ENCODE results near the gene MUC7. TPM values are rescaled to one million over a fixed set of nuclear protein-coding genes. Genes with fewer than 3 reads are reported as not detected.

The MUC7 gene
- total RNA-seq, 2 donors from 2014 or later = not detected

DNA sequence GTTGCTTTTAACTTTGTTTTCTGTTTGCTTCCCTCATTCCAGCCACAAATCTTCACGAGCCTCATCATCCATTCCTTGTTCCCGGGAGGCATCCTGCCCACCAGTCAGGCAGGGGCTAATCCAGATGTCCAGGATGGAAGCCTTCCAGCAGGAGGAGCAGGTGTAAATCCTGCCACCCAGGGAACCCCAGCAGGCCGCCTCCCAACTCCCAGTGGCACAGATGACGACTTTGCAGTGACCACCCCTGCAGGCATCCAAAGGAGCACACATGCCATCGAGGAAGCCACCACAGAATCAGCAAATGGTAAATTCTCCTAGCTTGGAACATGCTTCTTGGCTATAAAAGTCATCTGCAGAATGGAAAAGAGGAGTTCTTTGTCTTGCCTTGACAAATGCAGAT lies 59.0 kb downstream of the MUC7 start:
- H3K4me3 ChIP-seq = no peak overlapping the region
- DNase-seq (ENCODE audit: low spot score) = no peak
- no peaks in the 10 kb centered on the region for H3K9me3 ChIP-seq
- TF ChIP-seq, protein P1, sequence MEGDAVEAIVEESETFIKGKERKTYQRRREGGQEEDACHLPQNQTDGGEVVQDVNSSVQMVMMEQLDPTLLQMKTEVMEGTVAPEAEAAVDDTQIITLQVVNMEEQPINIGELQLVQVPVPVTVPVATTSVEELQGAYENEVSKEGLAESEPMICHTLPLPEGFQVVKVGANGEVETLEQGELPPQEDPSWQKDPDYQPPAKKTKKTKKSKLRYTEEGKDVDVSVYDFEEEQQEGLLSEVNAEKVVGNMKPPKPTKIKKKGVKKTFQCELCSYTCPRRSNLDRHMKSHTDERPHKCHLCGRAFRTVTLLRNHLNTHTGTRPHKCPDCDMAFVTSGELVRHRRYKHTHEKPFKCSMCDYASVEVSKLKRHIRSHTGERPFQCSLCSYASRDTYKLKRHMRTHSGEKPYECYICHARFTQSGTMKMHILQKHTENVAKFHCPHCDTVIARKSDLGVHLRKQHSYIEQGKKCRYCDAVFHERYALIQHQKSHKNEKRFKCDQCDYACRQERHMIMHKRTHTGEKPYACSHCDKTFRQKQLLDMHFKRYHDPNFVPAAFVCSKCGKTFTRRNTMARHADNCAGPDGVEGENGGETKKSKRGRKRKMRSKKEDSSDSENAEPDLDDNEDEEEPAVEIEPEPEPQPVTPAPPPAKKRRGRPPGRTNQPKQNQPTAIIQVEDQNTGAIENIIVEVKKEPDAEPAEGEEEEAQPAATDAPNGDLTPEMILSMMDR (IDR thresholded peaks at IDR 0.05) = no peak
- H3K4me1 ChIP-seq (ENCODE audit: control insufficient read depth in 1 of 2, low read depth in 2 of 2) = no peaks in the 10 kb centered on the region
- ATAC-seq (ENCODE audit: insufficient number of reproducible peaks, low FRiP score, low read depth) = no peak
- H3K27ac ChIP-seq = no peak overlapping the region
- no peaks in the 10 kb centered on the region for H3K27me3 ChIP-seq (replicated peaks; ENCODE audit: insufficient read depth)
- H3K36me3 ChIP-seq = no peaks in the 10 kb centered on the region

DNA sequence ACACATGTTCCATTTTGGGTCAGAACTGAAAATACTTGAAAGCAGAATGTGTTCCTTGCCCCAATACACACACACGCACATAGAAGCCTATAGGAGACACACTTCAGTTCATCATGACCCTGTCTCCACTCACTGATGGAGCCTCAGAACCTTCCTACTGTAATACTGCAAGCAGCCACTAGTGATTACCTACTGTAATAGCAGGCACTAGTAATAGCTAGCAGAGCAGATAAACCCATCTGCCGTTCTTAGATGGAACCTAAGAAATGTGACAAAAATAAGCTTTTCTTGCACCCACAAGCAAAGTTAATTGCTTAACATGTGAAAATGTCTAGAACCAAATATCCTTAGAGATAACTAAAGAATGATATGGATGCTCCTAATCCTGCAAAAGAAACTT lies 60.0 kb downstream of the MUC7 start:
- no peak overlapping the region for H3K4me3 ChIP-seq
- no peak for DNase-seq (ENCODE audit: low spot score)
- TF ChIP-seq, protein P1 (IDR thresholded peaks at IDR 0.05) = no peak
- H3K27ac ChIP-seq = no peak overlapping the region
- ATAC-seq (ENCODE audit: insufficient number of reproducible peaks, low FRiP score, low read depth) = no peak
- no peaks in the 10 kb centered on the region for H3K27me3 ChIP-seq (replicated peaks; ENCODE audit: insufficient read depth)
- no peaks in the 10 kb centered on the region for H3K9me3 ChIP-seq
- no peaks in the 10 kb centered on the region for H3K36me3 ChIP-seq
- H3K4me1 ChIP-seq (ENCODE audit: control insufficient read depth in 1 of 2, low read depth in 2 of 2) = no peaks in the 10 kb centered on the region

Other genes with a start within 250 kb of the MUC7 start
- gene FDCSP, start 246.1 kb upstream of the MUC7 start, total RNA-seq = not detected
- gene CSN3, start 229.6 kb upstream of the MUC7 start, total RNA-seq = not detected
- not detected for gene CABS1, start 137.2 kb upstream of the MUC7 start, total RNA-seq
- not detected for gene SMR3A, start 111.4 kb upstream of the MUC7 start, total RNA-seq
- gene SMR3B, start 89.1 kb upstream of the MUC7 start, total RNA-seq = not detected
- not detected for gene OPRPN, start 74.3 kb upstream of the MUC7 start, total RNA-seq
- not detected for gene AMTN, start 46.4 kb downstream of the MUC7 start, total RNA-seq
- not detected for gene AMBN, start 120.1 kb downstream of the MUC7 start, total RNA-seq
- gene ENAM, start 156.5 kb downstream of the MUC7 start, total RNA-seq = not detected
- 1 to 10 TPM; 1.6 to 7.9 TPM for gene JCHAIN, start 194.3 kb downstream of the MUC7 start, total RNA-seq
- 10 to 100 TPM; 15.2 to 32.6 TPM for gene UTP3, start 216.3 kb downstream of the MUC7 start, total RNA-seq
- gene RUFY3, start 249.8 kb downstream of the MUC7 start, total RNA-seq = 10 to 100 TPM; 72.7 to 100.0 TPM

All from thoracic aorta (tissue), 2 donors.